GM12875 (cell line): ENCODE measurements around the gene FGD5.

Experiments used
- H3K4me3 ChIP-seq: one replicate; pipeline ENCODE4 v1.5.1; 2011; ENCODE audit warnings: low read depth, low read length, control low read depth
- CTCF ChIP-seq: IDR thresholded peaks from 2 replicates; pipeline ENCODE4 v1.5.1; 2011; ENCODE audit warnings: low read depth, mild to moderate bottlenecking, control low read depth, inconsistent platforms, low read length, moderate library complexity, borderline replicate concordance; ENCODE audit not compliant: insufficient read depth

FGD5 gene

GRCh38 chr3:14853271-14853951 is 34.6 kb downstream of the FGD5 start:
- no peak overlapping the region for H3K4me3 ChIP-seq
- no peak for TF ChIP-seq CTCF

- TF ChIP-seq CTCF, result no peak
These were observed 38.7 kb downstream of the FGD5 start for GRCh38 chr3:14857506-14857905.

GRCh38 chr3:14858105-14858504 is 39.3 kb downstream of the FGD5 start:
- no peak overlapping the region for H3K4me3 ChIP-seq
- no peak for TF ChIP-seq CTCF

More at GRCh38 chr3:14857506-14857905, 38.7 kb downstream of the FGD5 start:
- no peak overlapping the region for H3K4me3 ChIP-seq

GRCh38 chr3:14859880-14860279 is 41.1 kb downstream of the FGD5 start:
- no peak for TF ChIP-seq CTCF
- no peak overlapping the region for H3K4me3 ChIP-seq

GRCh38 chr3:14861031-14861430 is 42.3 kb downstream of the FGD5 start:
- TF ChIP-seq CTCF, result no peak
- no peak overlapping the region for H3K4me3 ChIP-seq

- H3K4me3 ChIP-seq, result no peak overlapping the region
- TF ChIP-seq CTCF, result no peak
These were observed 42.9 kb downstream of the FGD5 start for GRCh38 chr3:14861446-14862302.

GRCh38 chr3:14862303-14862660 is 43.5 kb downstream of the FGD5 start:
- no peak for TF ChIP-seq CTCF
- no peak overlapping the region for H3K4me3 ChIP-seq
